HepG2 (cell line): Measurements from ENCODE around the gene CACNA1G. TPM values are rescaled to one million over a fixed set of nuclear protein-coding genes. Genes with fewer than 3 reads are reported as not detected.

Source experiments
- ELF3 ChIP-seq: IDR thresholded peaks from 2 replicates; pipeline ENCODE4 v1.6.1; 2016; ENCODE audit warnings: missing genetic modification reagents, missing compliant biosample characterization
- HNF4G ChIP-seq, 2 experiments: sonication (generic) in 1 of 2; formaldehyde crosslinking in 1 of 2; IDR thresholded peaks; 2 replicates each; pipeline versions ENCODE4 v1.4.0 to v1.6.1; 2011 to 2020; ENCODE audit warnings: borderline replicate concordance in 2 of 2, low read depth in 2 of 2, mild to moderate bottlenecking in 2 of 2, low read length in 1 of 2, missing genetic modification reagents in 1 of 2, moderate library complexity in 1 of 2
- KDM3A ChIP-seq: IDR thresholded peaks from 2 replicates; pipeline ENCODE4 v1.6.1; 2018; ENCODE audit warnings: low read depth, missing compliant biosample characterization
- KDM6A ChIP-seq: IDR thresholded peaks from 2 replicates; pipeline ENCODE4 v1.6.1; 2016; ENCODE audit warnings: low read depth
- LCORL ChIP-seq, 2 experiments: fragments of 450-650 bp in 1 of 2; sonication (generic) in 1 of 2; formaldehyde crosslinking in 1 of 2; IDR thresholded peaks; 2 replicates each; pipeline versions ENCODE4 v1.5.0 to v1.6.1; 2017 to 2020; ENCODE audit warnings: antibody characterized with exemption in 1 of 2, missing genetic modification reagents in 1 of 2
- SMYD3 ChIP-seq: sonication (generic); formaldehyde crosslinking; IDR thresholded peaks from 2 replicates; pipeline ENCODE4 v1.8.1; 2023; ENCODE audit warnings: mild to moderate bottlenecking, missing genetic modification reagents
- SNAPC2 ChIP-seq: sonication (generic); formaldehyde crosslinking; IDR thresholded peaks from 2 replicates; pipeline ENCODE4 v1.8.1; 2022; ENCODE audit warnings: mild to moderate bottlenecking, missing genetic modification reagents
- SRF ChIP-seq: IDR thresholded peaks from 2 replicates; pipeline ENCODE4 v1.6.1; 2011; ENCODE audit warnings: mild to moderate bottlenecking, low read depth, low read length, moderate library complexity
- ZNF337 ChIP-seq: sonication (generic); formaldehyde crosslinking; IDR thresholded peaks from 2 replicates; pipeline ENCODE4 v1.5.1; 2020; ENCODE audit warnings: missing genetic modification reagents, low read depth, mild to moderate bottlenecking, borderline replicate concordance
- ZNF598 ChIP-seq: sonication (generic); formaldehyde crosslinking; IDR thresholded peaks from 2 replicates; pipeline ENCODE4 v1.5.1; 2020; ENCODE audit warnings: mild to moderate bottlenecking, missing genetic modification reagents, borderline replicate concordance
- ZNF747 ChIP-seq: sonication (generic); formaldehyde crosslinking; IDR thresholded peaks from 2 replicates; pipeline ENCODE4 v1.8.1; 2023; ENCODE audit warnings: missing genetic modification reagents, mild to moderate bottlenecking, borderline replicate concordance
- polyA plus RNA-seq, 8 experiments: library from polyadenylated mRNA; depleted of rRNA in 3 of 8; stranded (reverse) in 7 of 8; unstranded in 1 of 8; fragments of >200 nt; fragmentation: Illumina TruSeq in 4 of 8; extraction: Trizol in 4 of 8; gene quantifications; 2 replicates each; pipeline versions ENCODE4 v1.2.1 to v1.2.3, GENCODE V29; 2011 to 2016; ENCODE audit warnings: low read depth in 4 of 8, missing spikeins in 1 of 8, mixed read lengths in 1 of 8; ENCODE audit not compliant: insufficient read depth in 1 of 8
- total RNA-seq, 5 experiments: library from RNA; depleted of rRNA; stranded (reverse); fragments of >200 nt; fragmentation: Illumina TruSeq; extraction: Trizol; gene quantifications; 2 replicates each; pipeline ENCODE4 v1.2.3, GENCODE V29; 2016; ENCODE audit warnings: low read depth in 1 of 5
- TF ChIP-seq, protein P1 (sequence below): sonication (generic); formaldehyde crosslinking; IDR thresholded peaks from 2 replicates; pipeline ENCODE4 v1.9.0; 2021; ENCODE audit warnings: mild to moderate bottlenecking, missing genetic modification reagents
- TF ChIP-seq, protein P2 (sequence below): sonication (generic); formaldehyde crosslinking; IDR thresholded peaks from 2 replicates; pipeline ENCODE4 v1.4.0; 2020; ENCODE audit warnings: mild to moderate bottlenecking, missing genetic modification reagents
- TF ChIP-seq, protein P3 (sequence below): sonication (generic); formaldehyde crosslinking; IDR thresholded peaks from 2 replicates; pipeline ENCODE4 v1.8.0; 2022; ENCODE audit warnings: missing genetic modification reagents, low read depth, mild to moderate bottlenecking, borderline replicate concordance

The CACNA1G gene
- total and polyA plus RNA-seq, 2 of the 13 experiments (the other 11 are each of a cell fraction or from before 2014, with no cell fraction given), result 0.02 TPM; not detected in 1

DNA sequence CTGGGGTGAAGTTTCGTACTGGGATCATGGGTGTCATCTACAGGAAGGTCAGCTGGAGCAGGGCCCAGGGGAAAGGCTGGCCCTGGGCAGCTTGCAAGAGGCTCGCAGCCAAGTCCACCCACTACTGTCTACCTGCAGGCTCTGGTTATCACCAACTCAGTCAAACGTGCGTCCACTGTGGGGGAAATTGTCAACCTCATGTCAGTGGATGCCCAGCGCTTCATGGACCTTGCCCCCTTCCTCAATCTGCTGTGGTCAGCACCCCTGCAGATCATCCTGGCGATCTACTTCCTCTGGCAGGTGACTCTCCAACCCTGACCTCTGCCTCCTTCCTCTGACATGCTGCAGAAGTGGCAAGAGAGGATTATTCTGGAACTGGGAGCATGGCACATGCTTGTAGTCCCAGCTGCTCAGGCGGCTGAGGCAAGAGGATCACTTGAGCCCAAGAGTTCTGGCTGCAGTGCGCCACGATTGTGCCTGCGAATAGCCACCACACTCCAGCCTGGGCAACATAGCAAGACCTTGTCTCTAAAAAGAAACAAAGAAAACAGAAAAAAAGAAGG lies 103.4 kb downstream of the CACNA1G start (continued):
- TF ChIP-seq ZNF337 (CRISPR knock-in tag), result peak; percentile 54; the same call in 1 of the 2 replicates
- peak; percentile 58 for TF ChIP-seq ELF3 (CRISPR knock-in tag)
- no peak for TF ChIP-seq HNF4G (IDR thresholded peaks at IDR 0.05; ENCODE audit: borderline replicate concordance, low read depth, low read length)
- TF ChIP-seq HNF4G (CRISPR knock-in tag; IDR thresholded peaks at IDR 0.05; ENCODE audit: borderline replicate concordance, low read depth), result peak; percentile 81; the same call in 1 of the 2 replicates
- no peak; the same call in 1 of the 2 replicates for TF ChIP-seq ZNF747 (CRISPR knock-in tag)
- TF ChIP-seq, protein P1, sequence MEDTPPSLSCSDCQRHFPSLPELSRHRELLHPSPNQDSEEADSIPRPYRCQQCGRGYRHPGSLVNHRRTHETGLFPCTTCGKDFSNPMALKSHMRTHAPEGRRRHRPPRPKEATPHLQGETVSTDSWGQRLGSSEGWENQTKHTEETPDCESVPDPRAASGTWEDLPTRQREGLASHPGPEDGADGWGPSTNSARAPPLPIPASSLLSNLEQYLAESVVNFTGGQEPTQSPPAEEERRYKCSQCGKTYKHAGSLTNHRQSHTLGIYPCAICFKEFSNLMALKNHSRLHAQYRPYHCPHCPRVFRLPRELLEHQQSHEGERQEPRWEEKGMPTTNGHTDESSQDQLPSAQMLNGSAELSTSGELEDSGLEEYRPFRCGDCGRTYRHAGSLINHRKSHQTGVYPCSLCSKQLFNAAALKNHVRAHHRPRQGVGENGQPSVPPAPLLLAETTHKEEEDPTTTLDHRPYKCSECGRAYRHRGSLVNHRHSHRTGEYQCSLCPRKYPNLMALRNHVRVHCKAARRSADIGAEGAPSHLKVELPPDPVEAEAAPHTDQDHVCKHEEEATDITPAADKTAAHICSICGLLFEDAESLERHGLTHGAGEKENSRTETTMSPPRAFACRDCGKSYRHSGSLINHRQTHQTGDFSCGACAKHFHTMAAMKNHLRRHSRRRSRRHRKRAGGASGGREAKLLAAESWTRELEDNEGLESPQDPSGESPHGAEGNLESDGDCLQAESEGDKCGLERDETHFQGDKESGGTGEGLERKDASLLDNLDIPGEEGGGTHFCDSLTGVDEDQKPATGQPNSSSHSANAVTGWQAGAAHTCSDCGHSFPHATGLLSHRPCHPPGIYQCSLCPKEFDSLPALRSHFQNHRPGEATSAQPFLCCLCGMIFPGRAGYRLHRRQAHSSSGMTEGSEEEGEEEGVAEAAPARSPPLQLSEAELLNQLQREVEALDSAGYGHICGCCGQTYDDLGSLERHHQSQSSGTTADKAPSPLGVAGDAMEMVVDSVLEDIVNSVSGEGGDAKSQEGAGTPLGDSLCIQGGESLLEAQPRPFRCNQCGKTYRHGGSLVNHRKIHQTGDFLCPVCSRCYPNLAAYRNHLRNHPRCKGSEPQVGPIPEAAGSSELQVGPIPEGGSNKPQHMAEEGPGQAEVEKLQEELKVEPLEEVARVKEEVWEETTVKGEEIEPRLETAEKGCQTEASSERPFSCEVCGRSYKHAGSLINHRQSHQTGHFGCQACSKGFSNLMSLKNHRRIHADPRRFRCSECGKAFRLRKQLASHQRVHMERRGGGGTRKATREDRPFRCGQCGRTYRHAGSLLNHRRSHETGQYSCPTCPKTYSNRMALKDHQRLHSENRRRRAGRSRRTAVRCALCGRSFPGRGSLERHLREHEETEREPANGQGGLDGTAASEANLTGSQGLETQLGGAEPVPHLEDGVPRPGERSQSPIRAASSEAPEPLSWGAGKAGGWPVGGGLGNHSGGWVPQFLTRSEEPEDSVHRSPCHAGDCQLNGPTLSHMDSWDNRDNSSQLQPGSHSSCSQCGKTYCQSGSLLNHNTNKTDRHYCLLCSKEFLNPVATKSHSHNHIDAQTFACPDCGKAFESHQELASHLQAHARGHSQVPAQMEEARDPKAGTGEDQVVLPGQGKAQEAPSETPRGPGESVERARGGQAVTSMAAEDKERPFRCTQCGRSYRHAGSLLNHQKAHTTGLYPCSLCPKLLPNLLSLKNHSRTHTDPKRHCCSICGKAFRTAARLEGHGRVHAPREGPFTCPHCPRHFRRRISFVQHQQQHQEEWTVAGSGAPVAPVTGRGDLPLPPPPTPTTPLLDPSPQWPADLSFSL (CRISPR knock-in tag), result no peak
- no peak for TF ChIP-seq LCORL (IDR thresholded peaks at IDR 0.05)
- peak; percentile 51; the same call in 1 of the 2 replicates for TF ChIP-seq LCORL (CRISPR knock-in tag; IDR thresholded peaks at IDR 0.05)
- peak; percentile 52; the same call in 1 of the 2 replicates for TF ChIP-seq ZNF598
- TF ChIP-seq SNAPC2 (CRISPR knock-in tag), result no peak
- TF ChIP-seq, protein P2, sequence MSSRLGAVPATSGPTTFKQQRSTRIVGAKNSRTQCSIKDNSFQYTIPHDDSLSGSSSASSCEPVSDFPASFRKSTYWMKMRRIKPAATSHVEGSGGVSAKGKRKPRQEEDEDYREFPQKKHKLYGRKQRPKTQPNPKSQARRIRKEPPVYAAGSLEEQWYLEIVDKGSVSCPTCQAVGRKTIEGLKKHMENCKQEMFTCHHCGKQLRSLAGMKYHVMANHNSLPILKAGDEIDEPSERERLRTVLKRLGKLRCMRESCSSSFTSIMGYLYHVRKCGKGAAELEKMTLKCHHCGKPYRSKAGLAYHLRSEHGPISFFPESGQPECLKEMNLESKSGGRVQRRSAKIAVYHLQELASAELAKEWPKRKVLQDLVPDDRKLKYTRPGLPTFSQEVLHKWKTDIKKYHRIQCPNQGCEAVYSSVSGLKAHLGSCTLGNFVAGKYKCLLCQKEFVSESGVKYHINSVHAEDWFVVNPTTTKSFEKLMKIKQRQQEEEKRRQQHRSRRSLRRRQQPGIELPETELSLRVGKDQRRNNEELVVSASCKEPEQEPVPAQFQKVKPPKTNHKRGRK (CRISPR knock-in tag), result no peak
- no peak for TF ChIP-seq KDM3A (CRISPR knock-in tag)
- TF ChIP-seq SRF, result no peak
- TF ChIP-seq SMYD3 (CRISPR knock-in tag), result no peak
- no peak for TF ChIP-seq KDM6A (CRISPR knock-in tag)
- TF ChIP-seq, protein P3, sequence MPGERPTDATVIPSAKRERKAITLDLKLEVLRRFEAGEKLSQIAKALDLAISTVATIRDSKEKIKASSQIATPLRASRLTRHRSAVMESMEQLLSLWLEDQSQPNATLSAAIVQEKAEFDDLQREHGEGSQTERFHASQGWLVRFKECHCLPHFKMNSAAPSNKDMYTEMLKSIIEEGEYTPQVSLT (CRISPR knock-in tag), result no peak
